Daoy (cell line): ENCODE measurements around the gene NES. TPM values are rescaled to one million over a fixed set of nuclear protein-coding genes. Genes with fewer than 3 reads are reported as not detected.
A peak's percentile ranks its signal among the peaks of the same experiment; 100 is the strongest.

ENCODE experiments used
- DNase-seq: peaks from one replicate; pipeline ENCODE4 v3.0.0-alpha.2; 2015; ENCODE audit warnings: low read depth
- total RNA-seq: library from RNA; depleted of rRNA; stranded (reverse); fragments of >200 nt; shearing (Covaris generic); gene quantifications from 2 replicates; pipeline ENCODE4 v1.2.3, GENCODE V29; 2014; rRNA removed

The NES gene
- total RNA-seq, 1 experiment from 2014 or later = 0.51 TPM

DNA sequence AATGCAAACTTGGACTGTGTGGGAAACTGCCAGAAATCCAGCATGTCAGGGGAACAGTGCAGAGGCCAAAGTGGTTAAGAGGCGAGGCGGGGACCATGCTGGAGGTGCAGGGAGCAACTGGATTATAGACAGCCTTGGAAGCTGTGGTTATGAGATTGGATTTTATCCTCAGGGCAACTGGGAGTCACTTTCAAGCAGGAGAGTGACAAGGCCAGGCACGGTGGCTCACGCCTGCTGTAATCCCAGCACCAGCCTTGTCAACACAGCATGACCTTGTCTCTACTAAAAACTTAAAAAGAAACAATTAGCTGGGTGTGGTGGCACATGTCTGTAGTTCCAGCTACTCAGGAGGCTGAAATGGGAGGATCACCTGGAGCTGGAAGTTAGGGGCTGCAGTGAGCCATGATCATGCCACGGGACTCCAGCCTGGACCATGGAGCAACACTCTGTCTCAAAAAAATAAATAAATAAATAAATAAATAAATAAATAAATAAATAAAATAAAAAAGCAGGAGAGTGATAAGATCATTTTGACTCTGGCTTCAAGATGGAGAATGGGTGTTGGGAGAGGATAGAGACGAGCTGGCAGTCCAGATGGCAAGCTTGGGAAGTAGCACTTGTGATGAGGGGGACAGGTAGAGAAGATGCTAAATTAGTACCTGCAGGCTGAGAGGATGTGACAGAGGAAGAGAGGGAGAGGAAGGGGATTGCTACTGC is 54.5 kb downstream of the NES start:
- no peak for DNase-seq

DNA sequence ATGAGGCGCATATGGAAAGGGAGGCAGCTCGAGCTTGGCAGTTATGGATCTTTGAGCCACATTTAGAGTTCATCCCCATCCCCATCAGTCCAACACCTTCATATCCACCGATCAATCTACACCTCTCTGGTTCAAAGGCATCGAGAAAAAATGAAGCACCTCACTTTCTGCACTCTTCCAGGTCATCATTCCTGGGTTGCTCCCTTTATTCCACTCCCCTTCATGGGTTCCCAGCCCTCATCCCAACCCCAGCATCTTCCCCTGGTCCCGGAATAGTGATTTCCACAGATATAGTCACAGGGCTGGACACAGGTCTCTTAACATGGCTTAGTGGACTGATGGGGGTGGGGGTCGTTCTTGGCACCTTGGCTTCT is 57.6 kb downstream of the NES start:
- no peak for DNase-seq

DNA sequence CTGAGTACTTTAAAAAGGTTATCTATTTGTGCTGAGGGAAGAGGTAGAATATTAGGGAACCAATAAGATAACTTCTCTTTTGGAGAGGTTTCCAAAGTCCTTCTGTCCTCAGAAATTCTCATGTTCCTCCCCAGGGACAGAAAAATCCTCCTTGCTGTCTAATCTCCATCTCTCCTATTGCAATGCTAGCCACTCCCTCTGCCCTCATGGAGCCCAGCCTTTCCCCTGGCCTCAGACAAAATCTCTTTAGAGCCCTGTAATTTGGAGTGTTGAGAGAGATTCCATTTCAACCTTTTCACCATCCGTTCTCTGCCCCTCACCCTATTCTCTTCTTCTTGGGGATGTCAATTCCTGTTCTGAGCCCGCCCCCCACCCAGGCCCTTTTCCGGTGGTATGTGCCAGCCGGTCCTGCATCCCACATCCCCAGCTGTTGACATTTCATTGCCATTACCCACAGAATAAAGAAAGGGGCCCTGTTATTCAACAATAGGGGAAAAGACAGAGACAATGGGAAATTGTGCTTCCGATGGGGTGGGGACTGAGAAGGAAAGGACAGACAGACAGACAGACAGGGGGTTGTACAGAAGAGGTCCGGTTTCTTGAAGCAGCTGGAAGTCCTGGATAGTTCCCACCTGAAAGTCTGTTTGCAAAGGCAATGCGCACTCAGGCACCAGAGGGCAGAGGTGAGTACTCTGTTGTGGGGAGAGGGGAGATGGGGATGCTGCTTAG is 58.2 kb downstream of the NES start, which contains the start of gene HAPLN2:
Gene HAPLN2, plus strand, starts transcription at position 563 of the 729 bp plus-strand sequence. CDS start 4,076 bp downstream, outside the sequence.
- DNase-seq = peak; percentile 38

Other genes with a start within 250 kb of the NES start
- 2.5 and 6.1 TPM in 2 replicates for gene MEF2D, start 176.6 kb downstream of the NES start, total RNA-seq
- gene IQGAP3, start 104.8 kb downstream of the NES start, total RNA-seq = 43.6 and 45.7 TPM in 2 replicates
- not detected in 2 replicates for gene TTC24, start 97.7 kb downstream of the NES start, total RNA-seq
- 81.9 and 87.9 TPM in 2 replicates for gene NAXE, start 85.6 kb downstream of the NES start, total RNA-seq
- 32.6 and 42.1 TPM in 2 replicates for gene GPATCH4, start 75.9 kb downstream of the NES start, total RNA-seq
- gene HAPLN2, start 58.0 kb downstream of the NES start, total RNA-seq = 0.23 TPM in 1 of 2 replicates, not detected in the other
- not detected in 2 replicates for gene BCAN, start 35.3 kb downstream of the NES start, total RNA-seq
- gene CRABP2, start 28.2 kb upstream of the NES start, total RNA-seq = 21.4 and 36.0 TPM in 2 replicates
- gene METTL25B, start 51.1 kb upstream of the NES start, total RNA-seq = 7.9 and 11.9 TPM in 2 replicates
- gene ISG20L2, start 51.4 kb upstream of the NES start, total RNA-seq = 31.7 and 59.8 TPM in 2 replicates
- 144 and 148 TPM in 2 replicates for gene MRPL24, start 63.7 kb upstream of the NES start, total RNA-seq
- gene HDGF, start 74.3 kb upstream of the NES start, total RNA-seq = 484 and 537 TPM in 2 replicates
- gene PRCC, start 90.1 kb upstream of the NES start, total RNA-seq = 43.7 and 44.6 TPM in 2 replicates
- gene SH2D2A, start 139.4 kb upstream of the NES start, total RNA-seq = 0.51 and 0.57 TPM in 2 replicates
- not detected in 2 replicates for gene INSRR, start 181.7 kb upstream of the NES start, total RNA-seq
- 0.40 TPM in 1 of 2 replicates, not detected in the other for gene NTRK1, start 183.5 kb upstream of the NES start, total RNA-seq
- gene PEAR1, start 216.3 kb upstream of the NES start, total RNA-seq = 0.06 TPM in 1 of 2 replicates, not detected in the other
- gene LRRC71, start 243.2 kb upstream of the NES start, total RNA-seq = not detected in 2 replicates